GM21619 (cell line): ENCODE data around the gene AEN.
"Not testable (repeated sequence)": the region's sequence is repeated elsewhere in the genome, so short reads cannot be mapped to it uniquely, and the experiment has no call there.

Experiments
- ATAC-seq: cut with Tn5 transposase; IDR thresholded peaks from one replicate; pipeline ENCODE4 v1.9.1; 2021; ENCODE audit not compliant: unreplicated experiment

Gene AEN

DNA sequence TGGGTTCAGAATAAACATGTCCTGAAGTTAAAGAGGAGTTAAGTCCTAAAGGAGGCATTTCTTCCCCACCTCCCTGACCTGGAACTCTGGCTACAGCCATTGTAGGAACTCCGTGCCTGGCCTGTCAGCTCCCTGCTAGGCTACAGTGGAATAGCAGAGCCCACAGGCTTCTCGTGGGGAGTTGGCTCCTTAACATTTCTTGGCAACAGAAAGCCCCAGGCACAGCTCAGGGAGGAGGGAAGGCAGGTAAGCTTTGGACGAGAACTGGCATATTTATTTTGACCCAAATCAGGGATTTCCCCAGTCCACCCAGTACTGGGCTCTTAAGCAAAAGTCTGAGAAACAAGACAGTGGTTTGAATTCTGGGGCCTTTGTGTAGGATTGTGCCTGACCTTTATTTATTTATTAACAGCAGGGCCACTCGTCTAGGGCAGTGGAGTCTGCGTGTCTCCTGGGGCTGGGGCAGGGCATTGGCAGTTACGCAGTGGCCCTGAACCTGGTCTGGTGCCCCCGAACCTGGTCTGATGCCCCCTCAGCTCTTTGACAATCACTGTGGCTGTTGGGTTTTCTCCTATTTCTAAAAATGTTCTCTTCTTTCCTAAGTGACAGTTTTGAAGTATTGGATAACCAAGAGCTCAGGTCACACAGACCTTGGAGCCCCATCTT lies 9.8 kb downstream of the AEN start:
- no peak for ATAC-seq

- ATAC-seq = no peak
Measured at GRCh38 chr15:88631464-88632028, 10.4 kb downstream of the AEN start.

GRCh38 chr15:88632797-88633196 lies 11.7 kb downstream of the AEN start:
- ATAC-seq = not testable (repeated sequence)

DNA sequence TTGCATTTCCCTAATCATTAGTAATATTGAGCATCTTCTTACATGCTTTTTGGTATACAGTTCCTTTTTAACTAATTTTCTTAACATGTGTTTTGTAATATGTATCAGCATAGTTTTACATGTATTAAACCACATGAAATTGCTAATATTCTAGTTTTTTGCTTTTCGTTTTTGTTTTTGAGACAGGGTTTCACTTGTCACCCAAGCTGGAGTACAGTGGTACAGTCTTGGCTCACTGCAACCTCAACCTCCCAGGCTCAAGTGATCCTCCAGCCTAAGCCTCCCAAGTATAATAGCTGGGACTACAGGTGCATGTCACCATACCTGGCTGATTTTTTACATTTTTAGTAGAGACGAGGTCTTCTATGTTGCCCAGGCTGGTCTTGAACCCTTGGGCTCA lies 13.3 kb downstream of the AEN start:
- no peak for ATAC-seq

DNA sequence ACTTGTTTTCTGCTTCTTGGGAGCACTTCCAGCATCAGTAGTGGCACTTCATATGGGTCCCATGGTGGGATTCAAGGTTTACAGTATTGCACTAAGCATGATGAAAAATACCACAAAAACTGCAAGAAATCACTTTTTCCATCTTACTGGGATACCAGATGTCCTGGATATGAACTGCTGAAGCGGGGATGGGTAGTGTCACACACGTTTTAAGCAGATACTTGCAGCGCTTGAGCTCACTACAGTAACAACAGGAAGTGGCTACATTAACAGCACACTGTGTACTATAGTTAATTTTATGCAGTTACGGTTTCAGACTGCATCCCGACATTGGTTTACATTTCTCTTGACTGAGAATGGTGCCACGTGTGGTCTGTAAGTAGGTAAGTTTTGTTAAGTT lies 14.2 kb downstream of the AEN start:
- peak; percentile 28 for ATAC-seq

DNA sequence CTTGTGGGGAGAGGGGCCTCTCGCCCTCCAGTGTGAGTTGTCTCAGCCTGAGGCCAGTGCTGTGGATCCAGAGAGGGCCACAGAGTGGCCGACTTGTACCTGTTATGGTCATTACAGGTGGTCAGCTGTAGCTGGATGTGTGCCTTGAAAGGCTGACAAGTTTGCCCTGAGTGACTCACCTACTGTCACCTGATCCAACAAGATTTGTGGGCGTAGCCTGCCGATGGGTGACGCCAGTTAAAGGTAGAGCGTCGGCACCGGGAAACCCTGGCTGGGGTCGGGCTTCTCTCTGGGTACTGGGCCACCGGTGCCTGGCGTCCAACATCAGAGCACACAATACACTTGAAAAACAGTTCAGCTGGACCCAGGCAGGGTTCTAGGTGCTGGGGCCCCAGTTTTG lies 14.9 kb downstream of the AEN start:
- ATAC-seq = no peak

- no peak for ATAC-seq
Measured at GRCh38 chr15:88636654-88637053, 15.5 kb downstream of the AEN start.

DNA sequence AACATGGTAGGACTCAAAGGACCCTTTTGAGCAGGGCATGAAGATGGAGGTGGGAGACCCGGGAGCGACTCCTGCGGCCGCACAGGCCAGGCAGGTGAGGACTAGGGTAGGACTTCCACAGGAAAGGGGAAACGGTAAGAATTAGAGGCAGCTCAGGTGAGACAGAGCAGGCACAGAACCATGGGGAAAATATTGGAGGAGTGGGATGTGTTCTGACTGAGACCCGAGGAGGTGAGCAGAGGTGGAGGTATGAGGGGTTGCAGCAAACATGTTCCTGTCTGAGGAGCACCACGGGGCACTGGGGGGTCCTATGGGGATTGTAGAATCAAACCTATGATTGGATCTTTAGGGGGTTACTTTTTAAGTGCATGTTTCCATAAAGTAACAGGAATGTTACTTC lies 16.3 kb downstream of the AEN start:
- no peak for ATAC-seq

GRCh38 chr15:88637841-88638625 lies 16.9 kb downstream of the AEN start:
- no peak for ATAC-seq

DNA sequence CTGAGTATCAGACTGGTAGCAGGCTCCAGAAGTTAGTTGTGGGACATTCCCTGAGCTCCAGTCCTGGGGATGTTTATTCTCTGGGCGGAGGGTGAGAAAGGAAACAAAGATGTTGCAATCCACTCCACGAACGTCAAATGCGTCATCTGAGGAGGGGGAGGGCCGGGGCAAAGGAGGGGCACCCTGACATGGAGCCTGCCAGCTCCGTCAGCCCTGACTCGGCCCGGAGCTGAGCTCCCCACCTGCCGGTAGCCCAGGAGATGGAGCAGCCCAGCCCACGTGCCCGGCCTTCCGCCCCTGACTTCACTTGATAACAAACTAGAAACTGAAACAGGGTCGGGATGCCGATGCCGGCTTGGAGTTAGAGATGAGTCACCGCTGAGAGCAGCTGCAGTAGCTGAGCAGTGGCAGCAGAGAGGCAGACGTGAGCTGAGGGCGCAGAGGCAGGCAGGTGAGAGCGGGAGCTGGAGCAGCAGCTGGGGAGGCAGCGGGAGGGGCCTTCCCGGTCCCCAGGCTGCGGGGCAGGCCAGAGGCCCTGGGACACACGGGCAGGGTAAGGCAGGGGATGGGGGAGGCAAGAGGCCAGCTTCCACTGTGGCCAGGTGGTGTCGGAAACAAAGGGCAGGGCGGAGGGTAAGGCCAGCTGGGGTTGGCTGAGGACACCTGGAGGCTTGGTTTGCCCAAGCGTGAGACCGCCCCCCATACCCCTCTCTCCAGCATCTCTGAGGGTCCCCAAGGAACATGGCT lies 17.7 kb downstream of the AEN start, which contains the start of gene ISG20:
Gene ISG20 (plus strand): TSS at position 391 of the 747 bp plus-strand sequence. CDS start 351 bp downstream, at position 742.
- ATAC-seq = peak; percentile 63

DNA sequence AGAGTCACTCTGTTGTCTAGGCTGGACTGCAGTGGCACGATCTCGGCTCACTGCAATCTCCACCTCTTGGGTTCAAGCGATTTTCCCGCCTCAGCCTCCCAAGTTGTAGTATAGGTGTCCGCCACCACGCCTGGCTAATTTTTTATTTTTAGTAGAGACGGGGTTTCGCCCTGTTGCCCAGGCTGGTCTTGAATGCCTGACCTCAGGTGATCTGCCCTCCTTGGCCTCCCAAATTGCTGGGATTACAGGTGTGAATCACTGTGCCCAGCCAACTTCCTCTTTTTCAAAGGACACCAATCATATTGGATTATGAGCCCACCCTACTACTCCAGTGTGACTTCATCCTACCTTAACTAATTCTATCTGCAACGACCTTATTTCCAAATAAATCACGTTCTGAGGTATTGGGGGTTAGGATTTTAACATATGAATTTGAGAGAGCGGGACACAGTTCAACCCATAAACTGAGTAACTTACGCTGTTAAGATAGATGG lies 20.9 kb downstream of the AEN start:
- no peak for ATAC-seq

GRCh38 chr15:88642514-88642913 lies 21.4 kb downstream of the AEN start:
- not testable (repeated sequence) for ATAC-seq

- ATAC-seq = no peak
Measured at GRCh38 chr15:88644741-88645140, 23.6 kb downstream of the AEN start.

DNA sequence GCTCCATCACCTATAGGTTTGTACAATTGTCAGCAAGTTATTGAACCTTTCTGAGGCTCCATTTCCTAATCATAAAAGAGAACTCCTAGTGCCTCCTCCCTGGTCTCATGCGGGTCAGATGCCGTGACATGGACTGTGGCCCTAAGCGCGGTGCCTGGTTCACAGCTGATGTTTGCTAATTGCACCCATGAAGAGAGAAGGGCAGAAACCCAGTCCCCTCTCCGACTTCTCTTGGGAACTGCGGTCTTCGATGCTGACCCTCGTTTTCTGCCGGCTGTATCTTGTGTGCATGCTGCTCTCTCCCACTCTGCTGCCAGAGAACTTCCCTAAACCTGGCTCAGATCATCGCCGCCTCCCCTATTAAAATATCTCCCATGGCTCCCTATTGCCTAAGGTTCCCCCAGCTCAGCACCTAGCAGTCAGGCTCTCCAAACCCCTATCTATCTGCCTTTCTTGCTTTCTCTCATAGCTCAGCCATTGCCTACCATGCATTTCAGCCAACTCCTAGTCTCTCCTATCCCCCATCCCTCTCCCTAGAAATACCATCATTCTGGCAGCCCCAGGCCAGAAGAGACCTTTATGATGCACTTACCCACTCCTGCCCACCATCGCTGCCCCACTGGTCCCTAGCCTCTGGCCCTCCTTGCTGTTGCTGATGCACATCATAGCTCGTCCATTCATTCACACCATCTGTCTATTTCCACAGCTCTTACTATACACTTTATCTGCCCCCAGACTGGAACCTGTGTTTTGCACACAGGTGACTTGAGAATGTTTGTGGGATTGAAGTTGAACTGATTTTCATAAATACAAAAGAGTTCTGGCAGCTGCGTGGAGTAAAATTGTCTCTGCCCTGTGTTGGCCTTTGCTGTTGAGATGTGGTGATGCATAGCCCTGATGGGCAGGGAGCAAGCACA lies 24.3 kb downstream of the AEN start:
- ATAC-seq = no peak

DNA sequence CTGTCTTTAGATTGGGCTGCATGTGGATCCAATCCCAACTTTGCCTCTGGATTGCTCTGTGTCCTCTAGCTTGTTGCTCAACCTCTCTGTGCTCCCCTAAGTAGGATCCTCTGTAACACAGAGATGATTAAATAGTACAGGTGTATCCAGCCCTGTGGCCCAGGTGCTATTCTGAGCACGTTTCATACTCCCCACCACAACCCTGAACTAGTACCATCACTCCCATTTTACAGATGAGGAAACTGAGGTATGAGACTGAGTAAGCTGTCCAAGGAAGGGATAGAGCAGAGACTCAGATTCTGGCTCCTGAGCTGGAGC lies 24.9 kb downstream of the AEN start:
- no peak for ATAC-seq

- ATAC-seq = no peak
Measured at GRCh38 chr15:88646951-88647350, 25.8 kb downstream of the AEN start.

GRCh38 chr15:88647351-88648105 lies 26.4 kb downstream of the AEN start:
- ATAC-seq = no peak

DNA sequence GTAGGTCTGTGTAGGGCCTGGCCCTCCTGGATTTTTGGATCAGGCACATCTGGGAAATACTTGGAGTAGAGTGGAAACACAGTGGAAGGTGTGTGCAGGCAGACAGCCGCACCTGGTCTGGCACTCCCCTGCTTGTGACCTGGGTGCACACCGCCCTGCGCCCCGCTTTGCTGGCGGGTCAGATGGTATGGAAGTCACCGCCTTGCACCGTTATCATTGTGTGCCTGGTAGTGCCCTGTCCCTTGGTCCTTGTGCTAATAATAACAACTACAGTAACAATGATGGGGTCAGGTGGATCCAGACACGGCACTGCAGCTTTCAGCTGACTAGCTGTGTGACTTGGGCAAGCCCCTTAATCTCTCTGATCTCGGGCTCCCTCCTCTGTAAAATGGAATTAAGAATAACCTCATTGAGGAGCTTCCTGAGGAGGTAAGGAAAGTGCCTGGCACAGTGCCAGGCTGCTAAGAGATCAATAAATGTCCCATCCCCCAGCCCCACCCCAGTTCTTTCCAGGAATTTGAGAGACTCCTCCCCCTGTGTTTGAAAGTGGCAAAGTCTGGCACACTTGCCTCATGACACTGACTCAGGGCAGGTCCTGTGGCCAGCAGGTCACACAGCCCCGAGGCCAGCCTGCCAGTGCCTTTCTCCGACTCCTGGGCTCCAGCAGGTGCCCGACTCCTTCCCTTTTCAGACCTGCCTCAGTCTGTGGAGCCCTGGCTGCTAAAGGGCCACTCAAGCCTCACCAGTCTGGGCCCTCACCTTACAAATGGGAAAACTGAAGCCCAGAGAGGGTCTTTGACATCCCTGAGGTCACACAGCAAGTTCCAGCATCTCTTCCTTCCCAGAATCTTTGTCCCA lies 27.4 kb downstream of the AEN start:
- no peak for ATAC-seq

- ATAC-seq = peak; percentile 56
Measured at GRCh38 chr15:88649286-88649733, 28.2 kb downstream of the AEN start.
